GM23338 (cell line): Measurements from ENCODE around the gene ATP6V0A4. TPM values are rescaled to one million over a fixed set of nuclear protein-coding genes. Genes with fewer than 3 reads are reported as not detected.

Experiments
- ATAC-seq: fragments of 200-7000 bp; cut with Tn5 transposase; 3 replicates; pipeline ENCODE4 v1.9.1; 2020
- DNase-seq: peaks from one replicate; pipeline ENCODE4 v3.0.0-alpha.2; 2015; ENCODE audit warnings: low spot score
- H2AFZ ChIP-seq: fragments of 200-600 bp; sonication (generic); 2 replicates; pipeline ENCODE4 v1.8.0; 2016; ENCODE audit warnings: antibody characterized with exemption, mild to moderate bottlenecking, moderate library complexity
- H3F3A ChIP-seq: fragments of 200-600 bp; sonication (generic); replicated peaks from 2 replicates; pipeline ENCODE4 v1.8.0; 2017; ENCODE audit warnings: antibody characterized with exemption, mixed run types, low read depth
- H3K27ac ChIP-seq: fragments of 200-600 bp; sonication (generic); 2 replicates; pipeline ENCODE4 v1.6.1; 2016; ENCODE audit warnings: low read depth
- H3K27me3 ChIP-seq: fragments of 200-600 bp; sonication (generic); 2 replicates; pipeline ENCODE4 v1.8.0; 2016; ENCODE audit warnings: mild to moderate bottlenecking, mixed run types, moderate library complexity; ENCODE audit not compliant: insufficient read depth
- H3K36me3 ChIP-seq: fragments of 200-600 bp; sonication (generic); 2 replicates; pipeline ENCODE4 v1.8.0; 2016; ENCODE audit warnings: mild to moderate bottlenecking; ENCODE audit not compliant: insufficient read depth
- H3K4me1 ChIP-seq: fragments of 200-600 bp; sonication (generic); 2 replicates; pipeline ENCODE4 v1.8.0; 2016; ENCODE audit warnings: mild to moderate bottlenecking, moderate library complexity; ENCODE audit not compliant: insufficient read depth
- H3K4me2 ChIP-seq: fragments of 200-600 bp; sonication (generic); 2 replicates; pipeline ENCODE4 v1.7.1; 2017; ENCODE audit warnings: mixed run types
- H3K4me3 ChIP-seq: fragments of 200-600 bp; sonication (generic); 2 replicates; pipeline ENCODE4 v1.6.1; 2016; ENCODE audit warnings: mixed run types
- H3K79me2 ChIP-seq: fragments of 200-600 bp; sonication (generic); replicated peaks from 2 replicates; pipeline ENCODE4 v1.8.0; 2017; ENCODE audit warnings: mild to moderate bottlenecking; ENCODE audit not compliant: insufficient read depth
- H3K9me2 ChIP-seq: fragments of 200-600 bp; sonication (generic); 2 replicates; pipeline ENCODE4 v1.8.0; 2017; ENCODE audit not compliant: insufficient read depth
- H4K20me1 ChIP-seq: fragments of 200-600 bp; sonication (generic); replicated peaks from 2 replicates; pipeline ENCODE4 v1.8.0; 2017; ENCODE audit warnings: mild to moderate bottlenecking; ENCODE audit not compliant: insufficient read depth
- H3K27ac Mint-ChIP-seq: 2 replicates; pipeline ENCODE4 v1.8.0; 2020; ENCODE audit warnings: inconsistent platforms, mild to moderate bottlenecking, moderate library complexity, mixed read lengths
- H3K27me3 Mint-ChIP-seq: 3 replicates; pipeline ENCODE4 v1.8.0; 2022; ENCODE audit warnings: low read depth, mild to moderate bottlenecking, moderate library complexity, mixed read lengths, inconsistent platforms; ENCODE audit not compliant: insufficient read depth, poor library complexity
- H3K36me3 Mint-ChIP-seq: 3 replicates; pipeline ENCODE4 v1.8.0; 2021; ENCODE audit warnings: low read depth, mild to moderate bottlenecking, inconsistent platforms, moderate library complexity, mixed read lengths
- H3K4me1 Mint-ChIP-seq: 3 replicates; pipeline ENCODE4 v1.8.0; 2020; ENCODE audit warnings: mild to moderate bottlenecking, inconsistent platforms, mixed read lengths
- H3K4me3 Mint-ChIP-seq: 3 replicates; pipeline ENCODE4 v1.8.0; 2021; ENCODE audit warnings: moderate library complexity, mild to moderate bottlenecking, inconsistent platforms, mixed read lengths
- H3K9me3 Mint-ChIP-seq: 3 replicates; pipeline ENCODE4 v1.8.0; 2020; ENCODE audit warnings: moderate library complexity, mild to moderate bottlenecking, inconsistent platforms, mixed read lengths
- CREB1 ChIP-seq: fragments of 250-450 bp; sonication (Bioruptor Pico); IDR thresholded peaks from 2 replicates; pipeline ENCODE4 v1.5.0; 2020; ENCODE audit warnings: low read depth, mild to moderate bottlenecking, moderate library complexity
- CTCF ChIP-seq, 2 experiments: fragments of 200-600 bp in 1 of 2; sonication (generic) in 1 of 2; conservative IDR thresholded peaks; 2 replicates each; pipeline versions ENCODE4 v1.5.1 to v1.6.1; 2016 to 2017; ENCODE audit warnings: antibody characterized with exemption in 2 of 2, low read depth in 2 of 2, mild to moderate bottlenecking in 2 of 2, moderate library complexity in 1 of 2
- ETS1 ChIP-seq: IDR thresholded peaks from 2 replicates; pipeline ENCODE4 v1.6.1; 2016; ENCODE audit warnings: antibody characterized with exemption
- EZH2 ChIP-seq: fragments of 200-600 bp; sonication (generic); IDR thresholded peaks from one replicate; pipeline ENCODE4 v1.8.0; 2017; ENCODE audit warnings: antibody characterized with exemption, mild to moderate bottlenecking, low read depth; ENCODE audit not compliant: unreplicated experiment
- JUNB ChIP-seq: IDR thresholded peaks from one replicate; pipeline ENCODE4 v1.6.1; 2016; ENCODE audit warnings: antibody characterized with exemption; ENCODE audit not compliant: unreplicated experiment
- NANOG ChIP-seq: IDR thresholded peaks from 2 replicates; pipeline ENCODE4 v1.6.1; 2016; ENCODE audit warnings: antibody characterized with exemption, borderline replicate concordance
- POLR2AphosphoS5 ChIP-seq: IDR thresholded peaks from 2 replicates; pipeline ENCODE4 v1.6.1; 2016; ENCODE audit warnings: antibody characterized with exemption, low read depth
- REST ChIP-seq: IDR thresholded peaks from one replicate; pipeline ENCODE4 v1.6.1; 2018; ENCODE audit warnings: antibody characterized with exemption; ENCODE audit not compliant: unreplicated experiment
- STAT1 ChIP-seq: IDR thresholded peaks from one replicate; pipeline ENCODE4 v1.6.1; 2016; ENCODE audit warnings: antibody characterized with exemption; ENCODE audit not compliant: unreplicated experiment
- ZNF114 ChIP-seq: fragments of 250-450 bp; sonication (Bioruptor Pico); IDR thresholded peaks from 2 replicates; pipeline ENCODE4 v1.5.0; 2020; ENCODE audit warnings: mild to moderate bottlenecking, moderate library complexity
- ZNF331 ChIP-seq: fragments of 250-450 bp; sonication (Bioruptor Pico); IDR thresholded peaks from 2 replicates; pipeline ENCODE4 v1.5.0; 2020; ENCODE audit warnings: low read depth, mild to moderate bottlenecking, moderate library complexity
- ZNF462 ChIP-seq: fragments of 250-450 bp; sonication (Bioruptor Pico); IDR thresholded peaks from 2 replicates; pipeline ENCODE4 v1.5.0; 2020; ENCODE audit warnings: mild to moderate bottlenecking, moderate library complexity
- polyA plus RNA-seq: library from polyadenylated mRNA; unstranded; fragments of >200 nt; fragmentation: Nextera tagmentation; extraction: Ambion mirVana; gene quantifications from 2 replicates; pipeline ENCODE4 v1.2.1, GENCODE V29; 2016
- total RNA-seq: library from RNA; depleted of rRNA; stranded (reverse); fragments of >200 nt; shearing (Covaris generic); gene quantifications from 2 replicates; pipeline ENCODE4 v1.2.3, GENCODE V29; 2014

ATP6V0A4 gene
- total and polyA plus RNA-seq, 2 experiments from 2014 or later = 0.10 to 1.3 TPM

- TF ChIP-seq CTCF (conservative IDR thresholded peaks at IDR 0.05; ENCODE audit: low read depth in 2 of 2) (no peak), CREB1 (CRISPR knock-in tag) (no peak), STAT1 (no peak), JUNB (no peak)
These were observed 96.5 kb downstream of the ATP6V0A4 start (continued) for GRCh38 chr7:138701537-138701923.

GRCh38 chr7:138700857-138701536 lies 97.0 kb downstream of the ATP6V0A4 start, which contains the start of gene SVOPL:
Gene SVOPL (minus strand): TSS chr7:138701362. CDS start chr7:138679045, 22,317 bp downstream.
- peaks cover 2% of the 10 kb centered on the region for H3K27me3 Mint-ChIP-seq
- no peak within 1 kb of the TSS for H3K4me3 Mint-ChIP-seq
- Histone ChIP-seq H3K9me2 (0 out of 2 replicates have a peak, but pooled peaks cover 2% of the 10 kb centered on the region), H3K27me3 (no peaks in the 10 kb centered on the region), H3K4me1 (no peaks in the 10 kb centered on the region), H3K27ac (no peak within 1 kb of the TSS), H3K4me2 (no peak within 1 kb of the TSS), H3F3A (no peaks in the 10 kb centered on the region), H2AFZ (peak within 1 kb of the TSS; percentile 69; the same call in 1 of the 2 replicates), H3K79me2 (no peaks in the 10 kb centered on the region), H4K20me1 (no peaks in the 10 kb centered on the region), H3K4me3 (no peak within 1 kb of the TSS), H3K36me3 (no peaks in the 10 kb centered on the region)
- H3K9me3 Mint-ChIP-seq = no peaks in the 10 kb centered on the region; the same call in 2 of the 3 replicates
- ATAC-seq = no peak
- H3K27ac Mint-ChIP-seq = no peak within 1 kb of the TSS
- DNase-seq = no peak
- H3K4me1 Mint-ChIP-seq = no peaks in the 10 kb centered on the region
- no peaks in the 10 kb centered on the region for H3K36me3 Mint-ChIP-seq
- TF ChIP-seq NANOG = no peak
- TF ChIP-seq ZNF114 (CRISPR knock-in tag) = no peak
- TF ChIP-seq ZNF331 (CRISPR knock-in tag) = no peak
- no peak for TF ChIP-seq ZNF462 (CRISPR knock-in tag)
- TF ChIP-seq POLR2AphosphoS5 = no peak
- TF ChIP-seq CREB1 (CRISPR knock-in tag) = no peak
- no peak for TF ChIP-seq JUNB
- TF ChIP-seq REST = no peak
- no peak for TF ChIP-seq EZH2
- TF ChIP-seq ETS1 = no peak
- TF ChIP-seq STAT1 = no peak
